Measurements from ENCODE around the gene GNL1. TPM values are rescaled to one million over a fixed set of nuclear protein-coding genes. Genes with fewer than 3 reads are reported as not detected.

Gene GNL1
- total RNA-seq, 1 donor from 2014 or later, result 93.0 TPM

DNA sequence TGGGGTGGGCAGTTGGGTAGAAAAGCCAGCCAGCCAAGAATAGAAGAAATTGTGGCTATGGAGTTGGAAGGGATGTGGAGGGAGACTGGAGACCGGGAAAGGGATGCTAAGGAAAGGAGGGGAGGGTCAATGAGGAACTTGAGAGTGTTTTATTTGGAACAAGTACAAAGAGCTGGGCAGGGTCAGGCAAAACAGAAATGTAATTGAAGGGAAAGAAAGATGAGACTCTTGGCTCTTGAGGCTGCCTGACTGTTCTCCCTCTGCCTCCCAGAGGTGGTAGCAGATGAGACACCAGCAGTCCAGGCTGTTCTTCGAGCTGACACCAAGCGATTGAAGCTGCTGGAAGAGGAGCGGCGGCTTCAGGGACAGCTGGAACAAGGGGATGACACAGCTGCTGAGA lies 27.6 kb upstream of the GNL1 start:
- Mint-ChIP-seq H3K4me1 (no peaks in the 10 kb centered on the region), H3K9me3 (no peaks in the 10 kb centered on the region), H3K27me3 (no peaks in the 10 kb centered on the region), H3K27ac (no peak overlapping the region), H3K36me3 (ENCODE audit: low read depth) (peaks cover 75% of the 10 kb centered on the region), H3K4me3 (no peak overlapping the region)
- no peak for DNase-seq
- intact Hi-C loops (cut with micrococcal nuclease), result no loop called here

- intact Hi-C loops (cut with micrococcal nuclease), result no loop called here
Observed at GRCh38 chr6:30578051-30578450, 21.8 kb upstream of the GNL1 start.

DNA sequence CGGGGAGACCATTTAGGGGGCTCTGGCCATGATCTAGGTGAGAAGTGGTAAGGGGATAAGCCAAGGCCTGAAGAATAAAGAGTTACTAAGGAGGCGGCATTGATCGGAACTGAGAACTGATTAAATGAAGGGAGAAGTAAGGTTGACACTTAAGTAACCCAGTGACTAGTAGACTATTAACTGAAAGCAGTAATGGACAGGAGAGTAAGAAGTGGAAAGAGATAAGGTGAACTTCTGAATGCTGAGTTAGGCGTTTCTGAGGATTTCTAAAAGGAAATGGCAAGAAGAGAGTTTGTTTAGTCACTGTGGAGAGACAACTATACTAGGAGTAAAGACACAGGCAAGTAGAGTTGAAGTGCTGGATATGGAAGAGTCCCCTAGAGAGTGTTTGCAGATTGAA lies 16.8 kb upstream of the GNL1 start:
- Mint-ChIP-seq H3K27ac (peak overlapping the region; percentile 39), H3K4me1 (peaks cover 68% of the 10 kb centered on the region), H3K9me3 (no peaks in the 10 kb centered on the region), H3K36me3 (ENCODE audit: low read depth) (peaks cover 46% of the 10 kb centered on the region), H3K27me3 (no peaks in the 10 kb centered on the region), H3K4me3 (peak overlapping the region; percentile 92)
- intact Hi-C loops (cut with micrococcal nuclease), result no loop called here
- no peak for DNase-seq

More at GRCh38 chr6:30578051-30578450, 21.8 kb upstream of the GNL1 start:
- Mint-ChIP-seq H3K9me3 (no peaks in the 10 kb centered on the region), H3K27me3 (no peaks in the 10 kb centered on the region), H3K4me3 (no peak overlapping the region), H3K36me3 (ENCODE audit: low read depth) (peaks cover 74% of the 10 kb centered on the region), H3K27ac (no peak overlapping the region), H3K4me1 (peaks cover 34% of the 10 kb centered on the region)
- DNase-seq, result no peak

DNA sequence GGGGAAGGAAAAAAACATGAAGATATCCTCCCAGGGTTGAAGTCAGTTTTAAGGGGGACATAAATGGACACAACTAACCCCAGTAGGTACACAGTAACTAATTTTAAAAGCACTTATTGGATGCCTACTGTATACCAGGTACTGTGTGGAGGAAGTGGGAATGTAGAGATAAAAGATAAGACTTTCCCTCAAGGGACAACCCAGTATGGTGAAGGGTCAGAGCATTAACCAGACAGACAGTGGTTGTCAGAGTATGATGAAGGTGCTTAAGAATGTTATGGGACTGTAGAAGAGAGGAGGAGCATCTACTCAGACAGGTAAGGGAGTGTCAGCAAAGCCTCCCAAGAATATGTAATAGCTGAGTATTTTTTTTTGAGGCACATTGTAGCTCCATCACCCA lies 15.9 kb upstream of the GNL1 start:
- Mint-ChIP-seq H3K4me1 (peaks cover 67% of the 10 kb centered on the region), H3K27ac (peak overlapping the region; percentile 99), H3K36me3 (ENCODE audit: low read depth) (peaks cover 36% of the 10 kb centered on the region), H3K4me3 (peak overlapping the region; percentile 92), H3K27me3 (no peaks in the 10 kb centered on the region), H3K9me3 (no peaks in the 10 kb centered on the region)
- intact Hi-C loops (cut with micrococcal nuclease), result no loop called here
- no peak for DNase-seq

DNA sequence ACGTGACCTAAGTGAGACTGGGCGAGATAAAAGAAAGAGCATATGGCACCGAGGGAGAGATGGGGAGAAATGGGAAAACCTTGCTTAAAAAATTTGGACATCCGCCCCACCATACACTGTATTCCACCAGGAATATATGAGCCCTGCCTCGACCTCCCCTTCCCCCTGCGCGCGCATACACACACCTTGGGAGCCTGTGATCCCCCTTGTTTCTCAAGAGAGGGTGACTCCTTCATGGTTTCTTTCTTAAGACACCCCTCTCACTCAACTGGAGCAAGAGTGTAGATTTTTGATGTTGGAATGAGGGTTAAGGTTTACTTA lies 15.4 kb upstream of the GNL1 start:
- Mint-ChIP-seq H3K36me3 (ENCODE audit: low read depth) (peaks cover 32% of the 10 kb centered on the region), H3K9me3 (no peaks in the 10 kb centered on the region), H3K27me3 (no peaks in the 10 kb centered on the region), H3K4me1 (peaks cover 63% of the 10 kb centered on the region), H3K27ac (peak overlapping the region; percentile 99), H3K4me3 (peak overlapping the region; percentile 92)
- intact Hi-C loops (cut with micrococcal nuclease), result loop anchor here (1.0 to 2.0 kb wide), 4 partner anchors 14 to 145 kb away; partner anchors contain the start of genes C6orf136, MDC1 and PRR3
- no peak for DNase-seq

DNA sequence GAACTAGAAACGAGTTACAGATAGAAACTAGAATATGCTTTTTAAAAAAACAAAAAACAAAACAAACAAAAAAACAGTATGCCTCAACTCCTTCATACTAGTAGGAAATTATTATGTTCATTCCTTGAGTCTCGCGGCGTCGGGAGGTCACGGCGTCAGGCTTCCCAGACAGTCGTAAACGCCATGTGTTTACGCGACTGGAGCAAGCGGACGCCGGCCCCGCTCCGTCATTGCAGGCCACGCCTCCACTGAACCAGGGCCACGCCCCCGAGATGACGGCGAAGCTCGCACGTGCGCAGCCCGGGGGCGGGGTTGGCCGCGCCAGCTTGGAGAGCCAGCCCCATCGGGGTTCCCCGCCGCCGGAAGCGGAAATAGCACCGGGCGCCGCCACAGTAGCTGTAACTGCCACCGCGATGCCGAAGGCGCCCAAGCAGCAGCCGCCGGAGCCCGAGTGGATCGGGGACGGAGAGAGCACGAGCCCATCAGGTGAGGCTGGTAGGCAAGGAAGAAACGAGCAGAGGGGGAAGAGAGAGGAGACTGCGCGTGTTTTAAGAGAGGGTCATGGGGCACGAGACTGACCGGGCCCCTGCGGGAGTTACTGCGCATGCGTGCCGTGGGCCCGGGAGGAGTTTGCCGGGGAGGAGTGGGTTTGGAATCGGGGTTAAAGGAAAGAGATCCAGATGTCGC lies 14.9 kb upstream of the GNL1 start, which contains the start of gene ABCF1:
Gene ABCF1 (plus strand): TSS at position 368 of the 687 bp plus-strand sequence. CDS start 46 bp downstream, at position 414.
- Mint-ChIP-seq H3K4me1 (peaks cover 59% of the 10 kb centered on the region), H3K36me3 (ENCODE audit: low read depth) (peaks cover 28% of the 10 kb centered on the region), H3K27ac (peak within 1 kb of the TSS; percentile 99), H3K9me3 (no peaks in the 10 kb centered on the region), H3K27me3 (no peaks in the 10 kb centered on the region), H3K4me3 (peak within 1 kb of the TSS; percentile 92)
- peak; percentile 100 for DNase-seq
- intact Hi-C loops (cut with micrococcal nuclease), result loop anchor here (1.0 to 2.0 kb wide), 4 partner anchors 14 to 146 kb away; partner anchors contain the start of genes C6orf136, MDC1 and PRR3

DNA sequence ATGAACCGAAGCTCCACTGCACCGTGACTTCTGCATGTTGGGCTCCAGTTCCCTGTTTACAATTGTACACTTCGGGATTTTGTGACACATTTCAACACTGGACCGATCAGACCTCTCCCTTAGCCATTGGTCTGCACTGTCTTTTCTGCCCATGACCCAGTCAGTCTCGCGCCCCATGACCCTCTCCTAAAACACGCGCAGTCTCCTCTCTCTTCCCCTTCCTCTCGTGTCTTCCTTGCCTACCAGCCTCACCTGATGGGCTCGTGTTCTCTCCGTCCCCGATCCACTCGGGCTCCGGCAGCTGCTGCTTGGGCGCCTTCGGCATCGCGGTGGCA lies 14.4 kb upstream of the GNL1 start:
- Mint-ChIP-seq H3K4me3 (peak overlapping the region; percentile 92), H3K27ac (peak overlapping the region; percentile 99), H3K9me3 (no peaks in the 10 kb centered on the region), H3K36me3 (ENCODE audit: low read depth) (peaks cover 28% of the 10 kb centered on the region), H3K27me3 (no peaks in the 10 kb centered on the region), H3K4me1 (peaks cover 59% of the 10 kb centered on the region)
- intact Hi-C loops (cut with micrococcal nuclease), result loop anchor here (1.0 to 2.0 kb wide), 4 partner anchors 13 to 146 kb away; partner anchors contain the start of genes C6orf136, MDC1 and PRR3
- no peak for DNase-seq

DNA sequence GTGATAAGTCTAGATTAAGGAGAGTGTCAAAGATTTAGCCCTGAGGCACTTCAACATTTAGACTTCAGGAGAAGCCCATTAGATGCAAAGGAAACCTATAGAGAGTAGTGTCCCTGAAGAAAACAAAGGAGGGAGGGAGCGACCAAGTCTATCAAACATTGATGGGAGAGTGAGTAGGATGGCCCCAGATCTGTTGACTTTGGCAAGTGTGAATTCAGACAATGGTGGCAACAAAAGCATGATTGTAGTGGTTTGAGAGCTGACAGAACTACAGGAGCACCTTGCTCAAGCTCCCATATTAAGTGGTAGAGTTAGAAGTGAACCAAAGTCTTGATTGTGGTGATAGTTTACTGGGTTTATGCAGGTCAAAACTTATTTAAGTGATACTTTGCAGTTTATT lies 14.0 kb upstream of the GNL1 start:
- no peak for DNase-seq
- H3K36me3 Mint-ChIP-seq (ENCODE audit: low read depth), result peaks cover 27% of the 10 kb centered on the region
- peak overlapping the region; percentile 92 for H3K4me3 Mint-ChIP-seq
- peak overlapping the region; percentile 12 for H3K27ac Mint-ChIP-seq
- H3K4me1 Mint-ChIP-seq, result peaks cover 58% of the 10 kb centered on the region
- no peaks in the 10 kb centered on the region for H3K27me3 Mint-ChIP-seq
- no peaks in the 10 kb centered on the region for H3K9me3 Mint-ChIP-seq
- intact Hi-C loops (cut with micrococcal nuclease), result loop anchor here (2.0 kb wide), 2 partner anchors 77 to 147 kb away; partner anchors contain the start of genes C6orf136 and MDC1

DNA sequence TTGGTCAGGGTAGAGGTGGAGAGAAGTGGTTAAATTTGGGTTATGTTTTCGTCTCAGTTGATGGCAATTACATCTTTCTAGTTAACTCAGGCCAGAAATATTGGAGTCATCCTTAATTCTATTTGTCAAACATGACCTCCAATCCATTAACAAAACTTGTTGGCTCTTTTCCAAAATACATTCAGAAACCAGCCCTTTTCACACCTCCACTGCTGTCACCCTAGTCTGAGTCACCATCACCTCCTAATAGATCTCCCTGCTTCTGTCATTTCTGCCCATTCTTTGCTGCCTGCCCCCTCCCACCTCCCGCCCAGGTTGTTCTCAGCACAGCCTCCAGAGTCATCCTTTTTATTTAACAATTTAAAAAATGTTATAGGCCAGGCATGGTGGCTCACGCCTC lies 12.0 kb upstream of the GNL1 start:
- Mint-ChIP-seq H3K9me3 (no peaks in the 10 kb centered on the region), H3K4me3 (no peak overlapping the region), H3K27ac (no peak overlapping the region), H3K4me1 (peaks cover 47% of the 10 kb centered on the region), H3K27me3 (no peaks in the 10 kb centered on the region), H3K36me3 (ENCODE audit: low read depth) (peaks cover 27% of the 10 kb centered on the region)
- DNase-seq, result no peak
- intact Hi-C loops (cut with micrococcal nuclease), result no loop called here

GRCh38 chr6:30565772-30566171 lies 9.5 kb upstream of the GNL1 start:
- intact Hi-C loops (cut with micrococcal nuclease), result no loop called here
- H3K27me3 Mint-ChIP-seq, result no peaks in the 10 kb centered on the region
- H3K4me1 Mint-ChIP-seq, result peaks cover 25% of the 10 kb centered on the region
- no peaks in the 10 kb centered on the region for H3K9me3 Mint-ChIP-seq
- no peak overlapping the region for H3K4me3 Mint-ChIP-seq
- no peak for DNase-seq
- H3K36me3 Mint-ChIP-seq (ENCODE audit: low read depth), result peaks cover 32% of the 10 kb centered on the region
- no peak overlapping the region for H3K27ac Mint-ChIP-seq

- Mint-ChIP-seq H3K36me3 (ENCODE audit: low read depth) (peaks cover 43% of the 10 kb centered on the region), H3K27ac (peak overlapping the region; percentile 36), H3K4me3 (no peak overlapping the region), H3K9me3 (no peaks in the 10 kb centered on the region), H3K27me3 (no peaks in the 10 kb centered on the region), H3K4me1 (peaks cover 11% of the 10 kb centered on the region)
- DNase-seq, result no peak
- intact Hi-C loops (cut with micrococcal nuclease), result no loop called here
Observed at GRCh38 chr6:30564114-30564513, 7.8 kb upstream of the GNL1 start.

GRCh38 chr6:30562470-30563425 lies 6.5 kb upstream of the GNL1 start:
- peaks cover 16% of the 10 kb centered on the region for H3K4me1 Mint-ChIP-seq
- H3K27ac Mint-ChIP-seq, result no peak overlapping the region
- intact Hi-C loops (cut with micrococcal nuclease), result no loop called here
- H3K36me3 Mint-ChIP-seq (ENCODE audit: low read depth), result peaks cover 50% of the 10 kb centered on the region
- no peak for DNase-seq
- no peaks in the 10 kb centered on the region for H3K27me3 Mint-ChIP-seq
- H3K4me3 Mint-ChIP-seq, result no peak overlapping the region
- no peaks in the 10 kb centered on the region for H3K9me3 Mint-ChIP-seq

- Mint-ChIP-seq H3K4me1 (peaks cover 18% of the 10 kb centered on the region), H3K4me3 (no peak overlapping the region), H3K27me3 (no peaks in the 10 kb centered on the region), H3K9me3 (no peaks in the 10 kb centered on the region), H3K27ac (no peak overlapping the region), H3K36me3 (ENCODE audit: low read depth) (peaks cover 57% of the 10 kb centered on the region)
- DNase-seq, result no peak
- intact Hi-C loops (cut with micrococcal nuclease), result no loop called here
Observed at GRCh38 chr6:30560930-30561329, 4.6 kb upstream of the GNL1 start.

DNA sequence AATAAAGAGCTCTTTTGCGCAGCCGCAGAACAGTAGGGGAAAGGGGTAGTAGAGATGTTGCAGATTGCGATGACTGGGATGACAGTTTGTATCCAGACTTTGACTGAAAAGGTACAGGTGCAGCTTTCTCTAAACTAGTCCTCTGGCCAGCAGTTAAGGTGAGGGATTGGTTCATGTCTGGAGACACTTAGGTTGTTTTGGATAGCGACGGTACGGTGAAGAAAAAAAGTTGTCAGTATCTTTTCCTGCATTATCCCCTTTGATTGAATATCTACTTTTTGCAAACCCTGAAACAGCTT lies 1.3 kb upstream of the GNL1 start:
- peak overlapping the region; percentile 89 for H3K4me3 Mint-ChIP-seq
- H3K36me3 Mint-ChIP-seq (ENCODE audit: low read depth), result peaks cover 52% of the 10 kb centered on the region
- intact Hi-C loops (cut with micrococcal nuclease), result loop anchor here (1.0 to 10.0 kb wide), 6 partner anchors 14 to 1417 kb away; partner anchors contain the start of genes ABCF1, DXO, MDC1 and POLR1H
- H3K9me3 Mint-ChIP-seq, result no peaks in the 10 kb centered on the region
- H3K27ac Mint-ChIP-seq, result peak overlapping the region; percentile 97
- no peak for DNase-seq
- no peaks in the 10 kb centered on the region for H3K27me3 Mint-ChIP-seq
- peaks cover 26% of the 10 kb centered on the region for H3K4me1 Mint-ChIP-seq
